TTC549 (cell line): ENCODE results near the gene TBC1D20.
"Not testable (repeated sequence)": the region's sequence is repeated elsewhere in the genome, so short reads cannot be mapped to it uniquely, and the experiment has no call there.

Experiments
- FAIRE-seq: peaks from 2 replicates; lab custom pipeline; 2012; peaks lifted over from hg19 to GRCh38; lab: Jason Lieb, UNC

Gene TBC1D20

GRCh38 chr20:475463-476357 is 13.4 kb upstream of the TBC1D20 start:
- FAIRE-seq = no peak

GRCh38 chr20:474581-474980 is 12.2 kb upstream of the TBC1D20 start:
- FAIRE-seq = no peak

GRCh38 chr20:472889-473292 is 10.6 kb upstream of the TBC1D20 start:
- FAIRE-seq = no peak

- no peak for FAIRE-seq
Observed at GRCh38 chr20:472137-472846, 10.0 kb upstream of the TBC1D20 start.

GRCh38 chr20:469746-470490 is 7.6 kb upstream of the TBC1D20 start:
- no peak for FAIRE-seq

- FAIRE-seq = no peak
Observed at GRCh38 chr20:467755-468154, 5.4 kb upstream of the TBC1D20 start.

GRCh38 chr20:461254-462198 is 807 bp downstream of the TBC1D20 start:
- FAIRE-seq = no peak

GRCh38 chr20:460707-461106 is 1.6 kb downstream of the TBC1D20 start:
- FAIRE-seq = no peak

- FAIRE-seq = no peak
Observed at GRCh38 chr20:460180-460579, 2.2 kb downstream of the TBC1D20 start.

GRCh38 chr20:458776-459175 is 3.6 kb downstream of the TBC1D20 start:
- FAIRE-seq = no peak

- FAIRE-seq = no peak
Observed at GRCh38 chr20:454951-455350, 7.4 kb downstream of the TBC1D20 start.

- FAIRE-seq = not testable (repeated sequence)
Observed at GRCh38 chr20:452021-452420, 10.3 kb downstream of the TBC1D20 start.

- no peak for FAIRE-seq
Observed at GRCh38 chr20:445514-446336, 16.6 kb downstream of the TBC1D20 start.

- FAIRE-seq = no peak
Observed at GRCh38 chr20:444862-445426, 17.4 kb downstream of the TBC1D20 start.

- no peak for FAIRE-seq
Observed at GRCh38 chr20:444117-444516, 18.2 kb downstream of the TBC1D20 start.

GRCh38 chr20:443223-443775 is 19.0 kb downstream of the TBC1D20 start:
- no peak for FAIRE-seq

- no peak for FAIRE-seq
Observed at GRCh38 chr20:440636-441035, 21.7 kb downstream of the TBC1D20 start.

- no peak for FAIRE-seq
Observed at GRCh38 chr20:440148-440547, 22.2 kb downstream of the TBC1D20 start.

GRCh38 chr20:438571-439469 is 23.5 kb downstream of the TBC1D20 start:
- no peak for FAIRE-seq
